Nephron (organoid): Measurements from ENCODE around the gene RAP1GAP2.

ENCODE experiments used
- H3K27ac Mint-ChIP-seq, 3 experiments: 2 replicates each; pipeline ENCODE4 v1.8.0; 2020; ENCODE audit warnings: mixed read lengths in 3 of 3, mild to moderate bottlenecking in 2 of 3, moderate library complexity in 1 of 3
- H3K27me3 Mint-ChIP-seq: 2 replicates; pipeline ENCODE4 v1.8.0; 2021; ENCODE audit warnings: low read depth, mild to moderate bottlenecking, moderate library complexity, mixed read lengths
- H3K36me3 Mint-ChIP-seq: 2 replicates; pipeline ENCODE4 v1.8.0; 2020; ENCODE audit warnings: low read depth, mixed read lengths
- H3K4me1 Mint-ChIP-seq: 2 replicates; pipeline ENCODE4 v1.8.0; 2020; ENCODE audit warnings: mixed read lengths
- H3K4me3 Mint-ChIP-seq, 3 experiments: 2 replicates each; pipeline ENCODE4 v1.8.0; 2020; ENCODE audit warnings: mild to moderate bottlenecking in 3 of 3, mixed read lengths in 3 of 3, moderate library complexity in 2 of 3
- H3K9me3 Mint-ChIP-seq: 2 replicates; pipeline ENCODE4 v1.8.0; 2020; ENCODE audit warnings: mixed read lengths
- TF ChIP-seq, protein P1 (sequence below), 3 experiments: fragments of 200-600 bp; sonication (generic); IDR thresholded peaks; one replicate each; pipeline ENCODE4 v1.5.0; 2021; ENCODE audit warnings: antibody characterized with exemption in 3 of 3; ENCODE audit not compliant: unreplicated experiment in 3 of 3

Gene RAP1GAP2

DNA sequence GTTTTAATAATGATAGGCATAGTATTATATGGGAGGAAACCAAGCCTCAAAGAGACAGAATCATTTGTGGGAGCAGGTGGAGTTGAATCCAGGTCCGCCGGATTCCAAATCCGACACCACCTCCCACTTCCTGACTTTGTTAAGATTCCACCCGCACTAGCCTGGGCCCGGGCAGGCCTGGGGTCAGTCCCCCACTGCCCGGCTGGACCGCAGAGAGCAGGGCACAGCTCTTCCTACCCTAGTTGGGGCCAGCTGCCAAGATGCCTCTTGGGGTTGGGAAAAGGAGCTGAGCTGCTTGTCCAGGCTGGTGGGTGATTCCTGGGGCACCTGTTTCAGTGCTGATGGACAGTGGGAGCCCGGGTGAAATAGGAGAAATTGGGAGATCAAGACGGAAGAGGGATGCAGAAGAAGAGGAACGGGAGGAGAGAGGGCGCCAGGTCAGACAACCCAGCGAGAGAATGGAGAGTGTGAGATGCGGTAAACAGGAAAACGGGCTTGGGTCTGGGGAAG is 213.2 kb downstream of the RAP1GAP2 start:
- Mint-ChIP-seq H3K27ac (no peak overlapping the region), H3K9me3 (no peaks in the 10 kb centered on the region), H3K4me3 (no peak overlapping the region), H3K27me3 (peaks cover 4% of the 10 kb centered on the region), H3K4me1 (peaks cover 11% of the 10 kb centered on the region), H3K36me3 (no peaks in the 10 kb centered on the region)
- TF ChIP-seq, protein P1, sequence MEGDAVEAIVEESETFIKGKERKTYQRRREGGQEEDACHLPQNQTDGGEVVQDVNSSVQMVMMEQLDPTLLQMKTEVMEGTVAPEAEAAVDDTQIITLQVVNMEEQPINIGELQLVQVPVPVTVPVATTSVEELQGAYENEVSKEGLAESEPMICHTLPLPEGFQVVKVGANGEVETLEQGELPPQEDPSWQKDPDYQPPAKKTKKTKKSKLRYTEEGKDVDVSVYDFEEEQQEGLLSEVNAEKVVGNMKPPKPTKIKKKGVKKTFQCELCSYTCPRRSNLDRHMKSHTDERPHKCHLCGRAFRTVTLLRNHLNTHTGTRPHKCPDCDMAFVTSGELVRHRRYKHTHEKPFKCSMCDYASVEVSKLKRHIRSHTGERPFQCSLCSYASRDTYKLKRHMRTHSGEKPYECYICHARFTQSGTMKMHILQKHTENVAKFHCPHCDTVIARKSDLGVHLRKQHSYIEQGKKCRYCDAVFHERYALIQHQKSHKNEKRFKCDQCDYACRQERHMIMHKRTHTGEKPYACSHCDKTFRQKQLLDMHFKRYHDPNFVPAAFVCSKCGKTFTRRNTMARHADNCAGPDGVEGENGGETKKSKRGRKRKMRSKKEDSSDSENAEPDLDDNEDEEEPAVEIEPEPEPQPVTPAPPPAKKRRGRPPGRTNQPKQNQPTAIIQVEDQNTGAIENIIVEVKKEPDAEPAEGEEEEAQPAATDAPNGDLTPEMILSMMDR (IDR thresholded peaks at IDR 0.05; ENCODE audit: unreplicated experiment in 3 of 3) = no peak

DNA sequence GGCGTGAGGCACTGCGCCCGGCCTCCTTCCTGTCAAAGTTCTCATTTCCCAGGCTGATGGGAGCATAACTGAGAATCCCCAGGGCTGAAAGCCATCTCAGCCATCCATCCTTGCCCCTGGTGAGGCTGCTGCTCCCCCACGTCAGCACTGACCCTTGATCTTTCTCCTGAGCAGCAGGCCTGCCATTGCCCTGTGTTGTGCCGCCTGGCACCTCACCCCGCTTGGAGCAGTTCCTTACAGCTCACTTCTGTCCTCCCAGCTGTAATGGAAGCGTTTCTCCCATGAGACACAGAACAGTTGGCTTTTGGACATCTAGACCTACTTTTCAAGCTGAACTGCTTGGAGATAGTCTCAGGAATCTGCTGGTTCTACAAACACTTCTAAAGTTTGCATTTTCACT is 215.7 kb downstream of the RAP1GAP2 start:
- H3K27ac Mint-ChIP-seq = no peak overlapping the region
- TF ChIP-seq, protein P1 (IDR thresholded peaks at IDR 0.05; ENCODE audit: unreplicated experiment in 3 of 3) = no peak
- peaks cover 9% of the 10 kb centered on the region for H3K27me3 Mint-ChIP-seq
- H3K4me1 Mint-ChIP-seq = no peaks in the 10 kb centered on the region
- no peaks in the 10 kb centered on the region for H3K9me3 Mint-ChIP-seq
- no peak overlapping the region for H3K4me3 Mint-ChIP-seq
- no peaks in the 10 kb centered on the region for H3K36me3 Mint-ChIP-seq

DNA sequence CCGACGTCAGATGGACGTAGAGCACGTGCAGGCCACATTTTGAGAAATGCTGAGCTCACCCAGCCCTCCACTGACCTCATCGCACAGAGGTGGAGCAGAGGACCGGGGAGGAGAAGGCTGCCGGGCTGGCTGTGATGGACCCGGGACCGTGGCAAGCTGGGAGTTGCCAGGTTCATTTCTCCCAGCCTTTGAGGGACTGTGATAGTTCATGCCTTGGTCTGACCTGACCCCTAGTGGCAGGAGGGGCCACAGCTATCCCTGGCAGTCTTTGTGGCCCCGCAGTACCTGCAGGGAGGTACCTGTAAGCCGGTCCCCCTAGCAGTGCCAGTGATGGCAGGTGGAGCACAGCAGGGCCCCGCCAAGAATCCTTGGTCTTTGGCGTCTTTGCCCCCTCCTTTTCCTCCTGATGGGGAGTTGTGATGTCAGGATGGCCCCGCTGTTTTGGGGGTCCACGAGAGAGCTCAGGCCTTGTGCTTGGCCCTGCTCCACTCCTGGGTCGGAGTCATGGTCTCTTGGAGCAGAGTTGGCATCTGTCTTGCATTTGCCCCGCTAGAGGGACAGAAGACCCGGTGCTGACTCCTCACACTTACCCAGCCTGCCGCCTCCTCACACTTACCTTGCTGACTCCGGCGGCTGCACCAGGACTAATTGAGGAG is 216.8 kb downstream of the RAP1GAP2 start:
- TF ChIP-seq, protein P1 (IDR thresholded peaks at IDR 0.05; ENCODE audit: unreplicated experiment in 3 of 3) = peak; percentile 67 to 76 (median 69)
- H3K27ac Mint-ChIP-seq = no peak overlapping the region
- no peaks in the 10 kb centered on the region for H3K4me1 Mint-ChIP-seq
- H3K27me3 Mint-ChIP-seq = peaks cover 5% of the 10 kb centered on the region
- H3K4me3 Mint-ChIP-seq = no peak overlapping the region
- no peaks in the 10 kb centered on the region for H3K36me3 Mint-ChIP-seq
- H3K9me3 Mint-ChIP-seq = no peaks in the 10 kb centered on the region

DNA sequence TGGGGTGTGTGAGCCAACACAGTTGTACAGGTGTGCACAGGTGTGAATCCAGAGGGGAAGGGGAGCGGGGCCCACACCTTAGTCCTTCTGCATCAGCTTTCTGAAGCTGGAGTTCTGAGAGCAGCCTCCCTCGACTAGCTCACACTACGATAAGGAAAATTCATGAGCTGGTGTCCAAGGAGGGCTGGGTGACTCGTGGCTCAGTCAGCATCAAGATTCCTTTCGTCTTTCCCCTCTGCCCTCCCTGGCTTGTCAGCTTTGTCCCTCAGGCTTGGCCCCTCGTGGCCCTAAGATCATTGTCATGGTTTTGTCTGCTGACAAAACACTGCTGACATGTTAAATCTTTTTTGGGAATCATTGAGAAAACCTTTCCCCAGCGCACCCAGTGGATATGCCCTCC is 219.7 kb downstream of the RAP1GAP2 start:
- no peak overlapping the region for H3K4me3 Mint-ChIP-seq
- no peaks in the 10 kb centered on the region for H3K4me1 Mint-ChIP-seq
- peaks cover 5% of the 10 kb centered on the region for H3K27me3 Mint-ChIP-seq
- TF ChIP-seq, protein P1 (IDR thresholded peaks at IDR 0.05; ENCODE audit: unreplicated experiment in 3 of 3) = no peak
- H3K9me3 Mint-ChIP-seq = no peaks in the 10 kb centered on the region
- H3K27ac Mint-ChIP-seq = no peak overlapping the region
- peaks cover 3% of the 10 kb centered on the region for H3K36me3 Mint-ChIP-seq

DNA sequence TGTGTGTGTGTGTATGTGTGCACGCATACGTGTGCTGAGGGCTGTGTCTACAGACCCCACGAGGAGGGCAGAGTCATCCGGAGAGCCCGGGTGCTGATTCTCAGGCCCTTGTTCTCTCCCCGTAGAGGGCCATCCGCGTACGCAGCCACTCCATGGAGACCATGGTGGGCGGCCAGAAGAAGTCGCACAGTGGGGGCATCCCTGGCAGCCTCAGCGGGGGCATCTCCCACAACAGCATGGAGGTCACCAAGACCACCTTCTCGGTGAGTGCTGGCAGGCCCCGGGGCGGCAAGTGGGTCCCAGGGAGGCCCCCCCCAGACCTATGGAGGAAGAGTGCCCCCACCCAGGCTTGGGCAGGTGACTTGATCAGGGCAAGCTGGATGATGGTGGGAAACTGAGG is 221.7 kb downstream of the RAP1GAP2 start:
- Mint-ChIP-seq H3K9me3 (peaks cover 14% of the 10 kb centered on the region), H3K4me3 (no peak overlapping the region), H3K27ac (no peak overlapping the region), H3K27me3 (peaks cover 9% of the 10 kb centered on the region), H3K36me3 (peaks cover 24% of the 10 kb centered on the region), H3K4me1 (no peaks in the 10 kb centered on the region)
- TF ChIP-seq, protein P1 (IDR thresholded peaks at IDR 0.05; ENCODE audit: unreplicated experiment in 3 of 3) = no peak

DNA sequence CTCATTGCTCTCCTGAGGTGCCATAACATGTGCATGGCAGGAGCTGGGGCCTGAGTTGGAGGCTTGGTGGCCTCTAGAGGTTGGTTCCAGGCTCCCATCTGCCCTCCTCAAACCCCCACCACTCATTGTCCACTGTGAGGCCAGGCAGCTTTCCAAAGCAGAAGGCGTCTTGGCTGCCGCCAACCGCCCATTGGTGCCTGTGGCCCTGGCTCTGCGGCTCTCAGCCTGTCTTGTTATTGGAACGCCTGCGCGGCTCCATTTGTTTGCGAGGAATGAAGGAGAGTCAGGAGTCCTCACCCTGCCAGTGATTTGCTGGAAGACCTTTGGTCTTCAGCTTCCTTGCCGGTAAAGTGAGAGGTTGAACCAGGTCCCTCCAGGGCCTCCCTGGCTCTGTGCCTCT is 223.5 kb downstream of the RAP1GAP2 start:
- Mint-ChIP-seq H3K27me3 (peaks cover 14% of the 10 kb centered on the region), H3K9me3 (peaks cover 27% of the 10 kb centered on the region), H3K4me1 (no peaks in the 10 kb centered on the region), H3K36me3 (peaks cover 35% of the 10 kb centered on the region), H3K4me3 (no peak overlapping the region), H3K27ac (no peak overlapping the region)
- TF ChIP-seq, protein P1 (IDR thresholded peaks at IDR 0.05; ENCODE audit: unreplicated experiment in 3 of 3) = no peak
